ENCODE measurements around the gene WNK3. TPM values are rescaled to one million over a fixed set of nuclear protein-coding genes. Genes with fewer than 3 reads are reported as not detected.

The WNK3 gene
- total RNA-seq, 1 donor from 2014 or later = 1.8 TPM

- DNase-seq (no peak), ATAC-seq (no peak)
- Histone ChIP-seq H3K4me3 (no peak overlapping the region), H3K27me3 (no peaks in the 10 kb centered on the region), H3K27ac (no peak overlapping the region), H3K36me3 (no peaks in the 10 kb centered on the region), H3K4me1 (no peaks in the 10 kb centered on the region), H3K9me3 (no peaks in the 10 kb centered on the region)
- intact Hi-C loops (cut with DNase I) = no loop called here
- TF ChIP-seq, protein P1, sequence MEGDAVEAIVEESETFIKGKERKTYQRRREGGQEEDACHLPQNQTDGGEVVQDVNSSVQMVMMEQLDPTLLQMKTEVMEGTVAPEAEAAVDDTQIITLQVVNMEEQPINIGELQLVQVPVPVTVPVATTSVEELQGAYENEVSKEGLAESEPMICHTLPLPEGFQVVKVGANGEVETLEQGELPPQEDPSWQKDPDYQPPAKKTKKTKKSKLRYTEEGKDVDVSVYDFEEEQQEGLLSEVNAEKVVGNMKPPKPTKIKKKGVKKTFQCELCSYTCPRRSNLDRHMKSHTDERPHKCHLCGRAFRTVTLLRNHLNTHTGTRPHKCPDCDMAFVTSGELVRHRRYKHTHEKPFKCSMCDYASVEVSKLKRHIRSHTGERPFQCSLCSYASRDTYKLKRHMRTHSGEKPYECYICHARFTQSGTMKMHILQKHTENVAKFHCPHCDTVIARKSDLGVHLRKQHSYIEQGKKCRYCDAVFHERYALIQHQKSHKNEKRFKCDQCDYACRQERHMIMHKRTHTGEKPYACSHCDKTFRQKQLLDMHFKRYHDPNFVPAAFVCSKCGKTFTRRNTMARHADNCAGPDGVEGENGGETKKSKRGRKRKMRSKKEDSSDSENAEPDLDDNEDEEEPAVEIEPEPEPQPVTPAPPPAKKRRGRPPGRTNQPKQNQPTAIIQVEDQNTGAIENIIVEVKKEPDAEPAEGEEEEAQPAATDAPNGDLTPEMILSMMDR (IDR thresholded peaks at IDR 0.05) = no peak
Observed at GRCh38 chrX:54301516-54301915, 56.3 kb downstream of the WNK3 start.

- ATAC-seq (no peak), DNase-seq (no peak)
- intact Hi-C loops (cut with DNase I) = no loop called here
- H3K4me3 ChIP-seq = no peak overlapping the region
- no peaks in the 10 kb centered on the region for H3K36me3 ChIP-seq
- H3K9me3 ChIP-seq = no peaks in the 10 kb centered on the region
- H3K27me3 ChIP-seq = no peaks in the 10 kb centered on the region
- TF ChIP-seq, protein P1 (IDR thresholded peaks at IDR 0.05) = no peak
- no peaks in the 10 kb centered on the region for H3K4me1 ChIP-seq
- no peak overlapping the region for H3K27ac ChIP-seq
Observed at GRCh38 chrX:54294306-54294705, 63.5 kb downstream of the WNK3 start.

DNA sequence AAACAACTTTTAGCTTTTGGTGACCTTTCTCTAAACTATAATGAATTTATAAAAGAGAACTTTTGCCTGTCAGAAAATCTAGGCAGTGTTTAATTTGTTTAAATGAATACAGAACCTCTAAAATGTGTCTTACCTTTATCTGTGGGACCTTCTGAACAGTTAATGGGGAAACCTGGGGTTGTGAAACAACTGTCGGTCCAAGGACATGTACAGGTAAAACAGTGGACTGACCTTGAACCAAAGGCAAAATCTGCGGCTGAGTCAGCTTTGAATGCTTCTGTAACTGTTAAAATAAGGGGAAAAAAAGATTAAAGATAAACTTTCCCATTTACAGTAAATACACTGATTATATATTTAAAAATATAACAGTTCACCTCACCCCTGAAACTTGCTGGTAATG is 65.1 kb downstream of the WNK3 start:
- Histone ChIP-seq H3K4me3 (no peak overlapping the region), H3K36me3 (no peaks in the 10 kb centered on the region), H3K27me3 (no peaks in the 10 kb centered on the region), H3K27ac (no peak overlapping the region), H3K9me3 (no peaks in the 10 kb centered on the region), H3K4me1 (no peaks in the 10 kb centered on the region)
- ATAC-seq = no peak
- DNase-seq = no peak
- intact Hi-C loops (cut with DNase I) = no loop called here
- TF ChIP-seq, protein P1 (IDR thresholded peaks at IDR 0.05) = no peak

- Histone ChIP-seq H3K27ac (no peak overlapping the region), H3K4me1 (no peaks in the 10 kb centered on the region), H3K36me3 (no peaks in the 10 kb centered on the region), H3K4me3 (no peak overlapping the region), H3K9me3 (no peaks in the 10 kb centered on the region), H3K27me3 (no peaks in the 10 kb centered on the region)
- TF ChIP-seq, protein P1 (IDR thresholded peaks at IDR 0.05) = no peak
- ATAC-seq (no peak), DNase-seq (no peak)
- intact Hi-C loops (cut with DNase I) = no loop called here
Observed at GRCh38 chrX:54291758-54292157, 66.1 kb downstream of the WNK3 start.

- Histone ChIP-seq H3K36me3 (no peaks in the 10 kb centered on the region), H3K27ac (no peak overlapping the region), H3K4me1 (no peaks in the 10 kb centered on the region), H3K9me3 (no peaks in the 10 kb centered on the region), H3K4me3 (no peak overlapping the region), H3K27me3 (no peaks in the 10 kb centered on the region)
- TF ChIP-seq, protein P1 (IDR thresholded peaks at IDR 0.05) = no peak
- DNase-seq (no peak), ATAC-seq (no peak)
- intact Hi-C loops (cut with DNase I) = no loop called here
Observed at GRCh38 chrX:54288968-54289367, 68.9 kb downstream of the WNK3 start.

- Histone ChIP-seq H3K4me1 (no peaks in the 10 kb centered on the region), H3K27ac (no peak overlapping the region), H3K36me3 (no peaks in the 10 kb centered on the region), H3K27me3 (no peaks in the 10 kb centered on the region), H3K9me3 (no peaks in the 10 kb centered on the region), H3K4me3 (no peak overlapping the region)
- DNase-seq (no peak), ATAC-seq (no peak)
- intact Hi-C loops (cut with DNase I) = no loop called here
- TF ChIP-seq, protein P1 (IDR thresholded peaks at IDR 0.05) = no peak
Observed at GRCh38 chrX:54288277-54288676, 69.6 kb downstream of the WNK3 start.
